OCI-LY3 (cell line): ENCODE results near the gene ARHGAP8.

ENCODE experiments used
- H2AFZ ChIP-seq: fragments of 200-600, 300-600 bp; shearing (Covaris generic); 2 replicates; pipeline ENCODE4 v1.6.0; 2014; ENCODE audit warnings: antibody characterized with exemption, low read depth, low read length
- H3K27ac ChIP-seq: fragments of 200-600, 300-600 bp; sonication (generic); 2 replicates; pipeline ENCODE4 v1.5.1; 2014; ENCODE audit warnings: mild to moderate bottlenecking, low read length, moderate library complexity, mixed read lengths
- H3K27me3 ChIP-seq: fragments of 200-600, 300-600 bp; sonication (generic); 2 replicates; pipeline ENCODE4 v1.6.1; 2014; ENCODE audit warnings: low read depth, low read length, mixed read lengths
- H3K36me3 ChIP-seq: fragments of 200-600, 300-600 bp; sonication (generic); replicated peaks from 2 replicates; pipeline ENCODE3; 2014; ENCODE audit warnings: low read depth, low read length, mixed read lengths
- H3K4me1 ChIP-seq: fragments of 300-600, 200-600 bp; sonication (generic); 2 replicates; pipeline ENCODE4 v1.6.1; 2014; ENCODE audit warnings: low read length, mixed read lengths
- H3K4me2 ChIP-seq: fragments of 200-600, 300-600 bp; sonication (generic); 2 replicates; pipeline ENCODE4 v1.6.1; 2014; ENCODE audit warnings: low read length, mixed read lengths
- H3K4me3 ChIP-seq: fragments of 300-600, 200-600 bp; sonication (generic); 2 replicates; pipeline ENCODE4 v1.5.1; 2014; ENCODE audit warnings: antibody characterized with exemption, mild to moderate bottlenecking, low read length, moderate library complexity
- H3K79me2 ChIP-seq: fragments of 300-600, 200-600 bp; shearing (Covaris generic); 2 replicates; pipeline ENCODE4 v1.6.1; 2014; ENCODE audit warnings: mild to moderate bottlenecking, low read length, mixed read lengths
- H3K9ac ChIP-seq: fragments of 300-600, 200-600 bp; shearing (Covaris generic); 2 replicates; pipeline ENCODE4 v1.6.0; 2014; ENCODE audit warnings: mild to moderate bottlenecking, low read length, moderate library complexity
- H3K9me3 ChIP-seq: fragments of 200-600, 300-600 bp; shearing (Covaris generic); 2 replicates; pipeline ENCODE4 v1.6.1; 2014; ENCODE audit warnings: low read length, mixed read lengths; ENCODE audit not compliant: insufficient read depth
- H4K20me1 ChIP-seq: fragments of 200-600, 300-600 bp; sonication (generic); 2 replicates; pipeline ENCODE4 v1.6.1; 2016; ENCODE audit warnings: low read length, mixed read lengths; ENCODE audit not compliant: insufficient read depth
- CTCF ChIP-seq: fragments of 200-600, 300-600 bp; sonication (generic); IDR thresholded peaks from 2 replicates; pipeline ENCODE4 v1.5.1; 2014; ENCODE audit warnings: antibody characterized with exemption, low read length, low read depth
- EZH2phosphoT487 ChIP-seq: fragments of 200-600 bp; shearing (Covaris generic); IDR thresholded peaks from 2 replicates; pipeline ENCODE4 v1.6.1; 2018; ENCODE audit warnings: antibody characterized with exemption, mixed run types, low read depth

Gene ARHGAP8

GRCh38 chr22:44862981-44863860, 110.8 kb downstream of the ARHGAP8 start:
- no peak overlapping the region for H2AFZ ChIP-seq
- no peak overlapping the region for H3K27ac ChIP-seq
- no peak overlapping the region for H3K9ac ChIP-seq
- no peaks in the 10 kb centered on the region for H4K20me1 ChIP-seq
- TF ChIP-seq EZH2phosphoT487 (no peak), CTCF (no peak)
- no peaks in the 10 kb centered on the region for H3K79me2 ChIP-seq
- no peaks in the 10 kb centered on the region for H3K4me1 ChIP-seq
- H3K4me3 ChIP-seq, result no peak overlapping the region
- no peaks in the 10 kb centered on the region for H3K27me3 ChIP-seq
- H3K36me3 ChIP-seq, result no peaks in the 10 kb centered on the region
- H3K4me2 ChIP-seq, result no peak overlapping the region
- H3K9me3 ChIP-seq, result no peaks in the 10 kb centered on the region

DNA sequence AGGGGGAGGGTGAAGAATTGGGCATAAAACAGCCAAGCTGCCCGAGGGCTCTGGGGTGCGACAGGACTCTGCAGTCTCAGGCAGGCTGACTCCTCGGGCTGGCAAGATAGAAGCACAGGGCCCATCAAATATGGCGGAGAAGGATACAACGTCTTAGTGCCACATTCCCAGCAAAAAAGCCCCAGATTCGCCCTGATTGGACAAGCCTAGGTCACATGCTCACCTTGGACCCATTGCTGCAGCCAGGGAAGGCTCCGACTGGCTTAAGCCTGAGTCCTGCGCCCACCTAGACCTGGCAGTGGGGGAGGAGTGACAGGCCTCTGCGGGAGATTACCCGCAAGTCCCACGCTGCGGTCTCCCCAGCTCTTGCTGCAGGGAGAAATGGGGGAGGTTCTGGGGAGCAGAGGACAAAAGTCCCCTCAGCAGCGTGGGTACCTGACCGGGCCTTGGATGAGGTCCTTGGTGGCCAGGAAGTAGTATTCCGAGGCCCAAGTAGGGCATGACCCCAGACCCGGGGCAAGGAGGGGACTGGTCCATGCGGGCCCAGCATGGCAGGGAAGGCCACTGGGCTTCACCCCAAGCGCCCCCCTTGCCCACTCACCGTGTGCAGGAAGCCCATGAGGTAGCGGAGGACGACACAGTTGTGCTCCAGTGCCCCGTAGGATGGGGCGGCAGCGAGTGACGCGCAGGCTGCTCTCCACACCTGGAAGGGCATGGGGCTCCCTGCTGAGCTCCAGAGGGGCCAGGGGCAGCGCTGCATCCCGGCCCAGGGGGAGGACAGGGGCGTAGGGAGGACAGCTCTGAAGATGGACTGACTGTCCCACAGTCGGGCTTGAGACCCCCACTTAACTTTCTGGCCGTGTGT, 113.0 kb downstream of the ARHGAP8 start:
- no peak overlapping the region for H3K27ac ChIP-seq
- H2AFZ ChIP-seq, result no peak overlapping the region
- H3K9me3 ChIP-seq, result no peaks in the 10 kb centered on the region
- no peak overlapping the region for H3K9ac ChIP-seq
- no peaks in the 10 kb centered on the region for H3K4me1 ChIP-seq
- no peaks in the 10 kb centered on the region for H4K20me1 ChIP-seq
- no peak overlapping the region for H3K4me3 ChIP-seq
- no peak overlapping the region for H3K4me2 ChIP-seq
- H3K27me3 ChIP-seq, result no peaks in the 10 kb centered on the region
- no peak for TF ChIP-seq CTCF
- TF ChIP-seq EZH2phosphoT487, result no peak
- H3K36me3 ChIP-seq, result no peaks in the 10 kb centered on the region
- H3K79me2 ChIP-seq, result no peaks in the 10 kb centered on the region

GRCh38 chr22:44869196-44869595, 116.8 kb downstream of the ARHGAP8 start:
- H3K27ac ChIP-seq, result no peak overlapping the region
- H3K4me2 ChIP-seq, result no peak overlapping the region
- peaks cover 7% of the 10 kb centered on the region for H3K36me3 ChIP-seq
- TF ChIP-seq EZH2phosphoT487 (no peak), CTCF (no peak)
- H3K9me3 ChIP-seq, result no peaks in the 10 kb centered on the region; the same call in 1 of the 2 replicates
- H3K9ac ChIP-seq, result no peak overlapping the region
- H3K4me3 ChIP-seq, result no peak overlapping the region
- no peaks in the 10 kb centered on the region for H3K79me2 ChIP-seq
- no peaks in the 10 kb centered on the region for H3K27me3 ChIP-seq
- no peaks in the 10 kb centered on the region for H3K4me1 ChIP-seq
- no peak overlapping the region for H2AFZ ChIP-seq
- H4K20me1 ChIP-seq, result no peaks in the 10 kb centered on the region

GRCh38 chr22:44870021-44870420, 117.6 kb downstream of the ARHGAP8 start:
- peaks cover 7% of the 10 kb centered on the region for H3K36me3 ChIP-seq
- H3K4me1 ChIP-seq, result no peaks in the 10 kb centered on the region
- no peak for TF ChIP-seq CTCF
- no peak for TF ChIP-seq EZH2phosphoT487
- no peak overlapping the region for H3K27ac ChIP-seq
- no peaks in the 10 kb centered on the region for H3K79me2 ChIP-seq
- no peaks in the 10 kb centered on the region for H4K20me1 ChIP-seq
- no peak overlapping the region for H3K9ac ChIP-seq
- no peaks in the 10 kb centered on the region; the same call in 1 of the 2 replicates for H3K9me3 ChIP-seq
- no peak overlapping the region for H3K4me2 ChIP-seq
- no peak overlapping the region for H3K4me3 ChIP-seq
- no peak overlapping the region for H2AFZ ChIP-seq
- no peaks in the 10 kb centered on the region for H3K27me3 ChIP-seq
